ENCODE data around the gene SNHG17. TPM values are rescaled to one million over a fixed set of nuclear protein-coding genes. Genes with fewer than 3 reads are reported as not detected.
A peak's percentile ranks its signal among the peaks of the same experiment; 100 is the strongest.

Gene SNHG17
- total and polyA plus RNA-seq, 9 of the 15 experiments (the other 6 are each of a cell fraction or from before 2014, with no cell fraction given) = 29.8 to 106 (median 57.7) TPM

DNA sequence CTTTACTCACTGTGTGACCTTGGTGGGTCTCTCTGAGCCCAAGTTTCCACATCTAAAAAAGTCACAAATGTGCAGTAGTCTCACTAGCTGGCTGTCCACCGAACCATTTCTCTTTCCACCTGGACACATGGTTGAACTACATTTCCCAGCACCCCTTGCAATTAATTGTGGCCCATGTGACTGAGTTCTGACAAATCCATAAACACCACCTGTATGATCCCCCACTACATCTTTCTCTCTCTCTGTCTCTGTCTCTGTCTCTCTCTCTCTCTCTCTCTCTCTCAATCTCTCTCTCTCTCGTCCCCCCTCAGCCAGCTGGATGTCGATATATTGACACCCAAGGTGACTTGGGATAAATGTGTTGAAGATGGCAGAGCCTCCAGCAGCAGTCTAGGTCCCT is 42.8 kb downstream of the SNHG17 start (continued):
- TF ChIP-seq, protein P1, sequence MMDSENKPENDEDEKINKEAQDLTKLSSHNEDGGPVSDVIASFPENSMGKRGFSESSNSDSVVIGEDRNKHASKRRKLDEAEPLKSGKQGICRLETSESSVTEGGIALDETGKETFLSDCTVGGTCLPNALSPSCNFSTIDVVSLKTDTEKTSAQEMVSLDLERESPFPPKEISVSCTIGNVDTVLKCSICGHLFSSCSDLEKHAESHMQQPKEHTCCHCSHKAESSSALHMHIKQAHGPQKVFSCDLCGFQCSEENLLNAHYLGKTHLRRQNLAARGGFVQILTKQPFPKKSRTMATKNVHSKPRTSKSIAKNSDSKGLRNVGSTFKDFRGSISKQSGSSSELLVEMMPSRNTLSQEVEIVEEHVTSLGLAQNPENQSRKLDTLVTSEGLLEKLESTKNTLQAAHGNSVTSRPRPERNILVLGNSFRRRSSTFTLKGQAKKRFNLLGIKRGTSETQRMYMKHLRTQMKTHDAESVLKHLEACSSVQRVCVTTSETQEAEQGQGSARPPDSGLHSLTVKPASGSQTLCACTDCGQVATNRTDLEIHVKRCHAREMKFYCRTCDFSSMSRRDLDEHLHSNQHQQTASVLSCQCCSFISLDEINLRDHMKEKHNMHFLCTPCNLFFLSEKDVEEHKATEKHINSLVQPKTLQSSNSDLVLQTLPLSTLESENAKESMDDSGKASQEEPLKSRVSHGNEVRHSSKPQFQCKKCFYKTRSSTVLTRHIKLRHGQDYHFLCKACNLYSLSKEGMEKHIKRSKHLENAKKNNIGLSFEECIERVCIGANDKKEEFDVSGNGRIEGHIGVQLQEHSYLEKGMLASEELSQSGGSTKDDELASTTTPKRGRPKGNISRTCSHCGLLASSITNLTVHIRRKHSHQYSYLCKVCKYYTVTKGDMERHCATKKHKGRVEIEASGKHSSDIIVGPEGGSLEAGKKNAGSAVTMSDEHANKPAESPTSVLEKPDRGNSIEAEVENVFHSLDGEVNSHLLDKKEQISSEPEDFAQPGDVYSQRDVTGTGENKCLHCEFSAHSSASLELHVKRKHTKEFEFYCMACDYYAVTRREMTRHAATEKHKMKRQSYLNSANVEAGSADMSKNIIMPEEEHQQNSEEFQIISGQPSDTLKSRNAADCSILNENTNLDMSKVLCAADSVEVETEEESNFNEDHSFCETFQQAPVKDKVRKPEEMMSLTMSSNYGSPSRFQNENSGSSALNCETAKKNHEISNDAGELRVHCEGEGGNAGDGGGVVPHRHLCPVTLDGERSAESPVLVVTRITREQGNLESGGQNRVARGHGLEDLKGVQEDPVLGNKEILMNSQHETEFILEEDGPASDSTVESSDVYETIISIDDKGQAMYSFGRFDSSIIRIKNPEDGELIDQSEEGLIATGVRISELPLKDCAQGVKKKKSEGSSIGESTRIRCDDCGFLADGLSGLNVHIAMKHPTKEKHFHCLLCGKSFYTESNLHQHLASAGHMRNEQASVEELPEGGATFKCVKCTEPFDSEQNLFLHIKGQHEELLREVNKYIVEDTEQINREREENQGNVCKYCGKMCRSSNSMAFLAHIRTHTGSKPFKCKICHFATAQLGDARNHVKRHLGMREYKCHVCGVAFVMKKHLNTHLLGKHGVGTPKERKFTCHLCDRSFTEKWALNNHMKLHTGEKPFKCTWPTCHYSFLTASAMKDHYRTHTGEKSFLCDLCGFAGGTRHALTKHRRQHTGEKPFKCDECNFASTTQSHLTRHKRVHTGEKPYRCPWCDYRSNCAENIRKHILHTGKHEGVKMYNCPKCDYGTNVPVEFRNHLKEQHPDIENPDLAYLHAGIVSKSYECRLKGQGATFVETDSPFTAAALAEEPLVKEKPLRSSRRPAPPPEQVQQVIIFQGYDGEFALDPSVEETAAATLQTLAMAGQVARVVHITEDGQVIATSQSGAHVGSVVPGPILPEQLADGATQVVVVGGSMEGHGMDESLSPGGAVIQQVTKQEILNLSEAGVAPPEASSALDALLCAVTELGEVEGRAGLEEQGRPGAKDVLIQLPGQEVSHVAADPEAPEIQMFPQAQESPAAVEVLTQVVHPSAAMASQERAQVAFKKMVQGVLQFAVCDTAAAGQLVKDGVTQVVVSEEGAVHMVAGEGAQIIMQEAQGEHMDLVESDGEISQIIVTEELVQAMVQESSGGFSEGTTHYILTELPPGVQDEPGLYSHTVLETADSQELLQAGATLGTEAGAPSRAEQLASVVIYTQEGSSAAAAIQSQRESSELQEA (IDR thresholded peaks at IDR 0.05; ENCODE audit: low read depth) = no peak
- TF ChIP-seq, protein P2, sequence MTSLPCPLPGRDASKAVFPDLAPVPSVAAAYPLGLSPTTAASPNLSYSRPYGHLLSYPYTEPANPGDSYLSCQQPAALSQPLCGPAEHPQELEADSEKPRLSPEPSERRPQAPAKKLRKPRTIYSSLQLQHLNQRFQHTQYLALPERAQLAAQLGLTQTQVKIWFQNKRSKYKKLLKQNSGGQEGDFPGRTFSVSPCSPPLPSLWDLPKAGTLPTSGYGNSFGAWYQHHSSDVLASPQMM (CRISPR knock-in tag; IDR thresholded peaks at IDR 0.05) = no peak
- TF ChIP-seq PURB (CRISPR knock-in tag; IDR thresholded peaks at IDR 0.05; ENCODE audit: low read depth) = no peak
- no peak for TF ChIP-seq SMAD2 (IDR thresholded peaks at IDR 0.05; ENCODE audit: low read depth, low read length)
- no peak for TF ChIP-seq ZNF146 (CRISPR knock-in tag; IDR thresholded peaks at IDR 0.05; ENCODE audit: unreplicated experiment)
- TF ChIP-seq KHSRP (IDR thresholded peaks at IDR 0.05) = no peak
- TF ChIP-seq, protein P3, sequence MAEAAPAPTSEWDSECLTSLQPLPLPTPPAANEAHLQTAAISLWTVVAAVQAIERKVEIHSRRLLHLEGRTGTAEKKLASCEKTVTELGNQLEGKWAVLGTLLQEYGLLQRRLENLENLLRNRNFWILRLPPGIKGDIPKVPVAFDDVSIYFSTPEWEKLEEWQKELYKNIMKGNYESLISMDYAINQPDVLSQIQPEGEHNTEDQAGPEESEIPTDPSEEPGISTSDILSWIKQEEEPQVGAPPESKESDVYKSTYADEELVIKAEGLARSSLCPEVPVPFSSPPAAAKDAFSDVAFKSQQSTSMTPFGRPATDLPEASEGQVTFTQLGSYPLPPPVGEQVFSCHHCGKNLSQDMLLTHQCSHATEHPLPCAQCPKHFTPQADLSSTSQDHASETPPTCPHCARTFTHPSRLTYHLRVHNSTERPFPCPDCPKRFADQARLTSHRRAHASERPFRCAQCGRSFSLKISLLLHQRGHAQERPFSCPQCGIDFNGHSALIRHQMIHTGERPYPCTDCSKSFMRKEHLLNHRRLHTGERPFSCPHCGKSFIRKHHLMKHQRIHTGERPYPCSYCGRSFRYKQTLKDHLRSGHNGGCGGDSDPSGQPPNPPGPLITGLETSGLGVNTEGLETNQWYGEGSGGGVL (CRISPR knock-in tag; IDR thresholded peaks at IDR 0.05) = no peak
- peak; percentile 72 to 74 for TF ChIP-seq SIX5 (IDR thresholded peaks at IDR 0.05; ENCODE audit: borderline replicate concordance in 1 of 2, insufficient read depth in 1 of 2, low read depth in 1 of 2, low read length in 2 of 2)
- no peak for TF ChIP-seq YY1 (IDR thresholded peaks at IDR 0.05; ENCODE audit: borderline replicate concordance in 1 of 3, control insufficient read depth in 1 of 3, extremely low read depth in 1 of 3, insufficient read depth in 3 of 3, insufficient read length in 1 of 3, insufficient replicate concordance in 2 of 3, low read depth in 1 of 3, low read length in 2 of 3)
- TF ChIP-seq, protein P4, sequence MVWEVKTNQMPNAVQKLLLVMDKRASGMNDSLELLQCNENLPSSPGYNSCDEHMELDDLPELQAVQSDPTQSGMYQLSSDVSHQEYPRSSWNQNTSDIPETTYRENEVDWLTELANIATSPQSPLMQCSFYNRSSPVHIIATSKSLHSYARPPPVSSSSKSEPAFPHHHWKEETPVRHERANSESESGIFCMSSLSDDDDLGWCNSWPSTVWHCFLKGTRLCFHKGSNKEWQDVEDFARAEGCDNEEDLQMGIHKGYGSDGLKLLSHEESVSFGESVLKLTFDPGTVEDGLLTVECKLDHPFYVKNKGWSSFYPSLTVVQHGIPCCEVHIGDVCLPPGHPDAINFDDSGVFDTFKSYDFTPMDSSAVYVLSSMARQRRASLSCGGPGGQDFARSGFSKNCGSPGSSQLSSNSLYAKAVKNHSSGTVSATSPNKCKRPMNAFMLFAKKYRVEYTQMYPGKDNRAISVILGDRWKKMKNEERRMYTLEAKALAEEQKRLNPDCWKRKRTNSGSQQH (CRISPR knock-in tag; IDR thresholded peaks at IDR 0.05) = no peak

Measured in K562 (cell line).